ENCODE results near the gene DRICH1. TPM values are rescaled to one million over a fixed set of nuclear protein-coding genes. Genes with fewer than 3 reads are reported as not detected.

Gene DRICH1
- total RNA-seq, 4 donors from 2014 or later = 0.48 to 7.8 (median 0.82) TPM; not detected in 1

- no peak for TF ChIP-seq CTCF (IDR thresholded peaks at IDR 0.05)
- no peak for TF ChIP-seq POLR2AphosphoS5 (IDR thresholded peaks at IDR 0.05)
- TF ChIP-seq EP300 (IDR thresholded peaks at IDR 0.05; ENCODE audit: low read depth) = no peak
- TF ChIP-seq POLR2A (IDR thresholded peaks at IDR 0.05) = no peak
- Histone ChIP-seq H3K9me3 (no peaks in the 10 kb centered on the region), H3K4me3 (no peak overlapping the region), H3K36me3 (no peaks in the 10 kb centered on the region), H3K27ac (no peak overlapping the region), H3K27me3 (no peaks in the 10 kb centered on the region), H3K4me1 (no peaks in the 10 kb centered on the region)
- WGBS, 2 donors (ENCODE audit: low coverage in 1 of 2) = 66 to 68% methylated on average over 6 to 7 of the region's 7 CpGs
- intact Hi-C loops (cut with DNase I; ENCODE audit: low total_unique reads) = no loop called here
- DNase-seq = no peak
- in situ Hi-C loops (cut with MboI; ENCODE audit: low pct_ligation_motif_present in 1 of 4, low pct_unique_long_range_greater_than_20kb in 1 of 4, low sequenced_read_pairs in 3 of 4) = no loop called here
These were observed 18.7 kb downstream of the DRICH1 start for GRCh38 chr22:23613193-23613972.

GRCh38 chr22:23609983-23610781 is 21.9 kb downstream of the DRICH1 start:
- in situ Hi-C loops (cut with MboI; ENCODE audit: low pct_ligation_motif_present in 1 of 4, low pct_unique_long_range_greater_than_20kb in 1 of 4, low sequenced_read_pairs in 3 of 4) = no loop called here

GRCh38 chr22:23608583-23608982 is 23.5 kb downstream of the DRICH1 start:
- in situ Hi-C loops (cut with MboI; ENCODE audit: low pct_ligation_motif_present in 1 of 4, low pct_unique_long_range_greater_than_20kb in 1 of 4, low sequenced_read_pairs in 3 of 4) (no loop called here), intact Hi-C loops (cut with DNase I; ENCODE audit: low total_unique reads) (no loop called here)
- Histone ChIP-seq H3K4me1 (no peaks in the 10 kb centered on the region), H3K36me3 (no peaks in the 10 kb centered on the region), H3K9me3 (no peaks in the 10 kb centered on the region), H3K27me3 (no peaks in the 10 kb centered on the region), H3K27ac (no peak overlapping the region), H3K4me3 (no peak overlapping the region)
- DNase-seq = no peak
- TF ChIP-seq CTCF (IDR thresholded peaks at IDR 0.05) (no peak), EP300 (IDR thresholded peaks at IDR 0.05; ENCODE audit: low read depth) (no peak), POLR2AphosphoS5 (IDR thresholded peaks at IDR 0.05) (no peak), POLR2A (IDR thresholded peaks at IDR 0.05) (no peak)
- WGBS, 2 donors (ENCODE audit: low coverage in 1 of 2) = 84% methylated on average over 6 of the region's 6 CpGs; no CpG with 5 or more reads in 1 of the 2 donors

More at GRCh38 chr22:23609983-23610781, 21.9 kb downstream of the DRICH1 start:
- H3K27me3 ChIP-seq = no peaks in the 10 kb centered on the region
- H3K27ac ChIP-seq = no peak overlapping the region
- no peak overlapping the region for H3K4me3 ChIP-seq
- no peaks in the 10 kb centered on the region for H3K4me1 ChIP-seq
- intact Hi-C loops (cut with DNase I; ENCODE audit: low total_unique reads) = no loop called here
- no peaks in the 10 kb centered on the region for H3K9me3 ChIP-seq
- TF ChIP-seq POLR2A (IDR thresholded peaks at IDR 0.05) (no peak), CTCF (IDR thresholded peaks at IDR 0.05) (no peak), POLR2AphosphoS5 (IDR thresholded peaks at IDR 0.05) (no peak), EP300 (IDR thresholded peaks at IDR 0.05; ENCODE audit: low read depth) (no peak)
- WGBS, 2 donors (ENCODE audit: low coverage in 1 of 2) = 74 to 80% methylated on average over 5 to 12 of the region's 12 CpGs
- H3K36me3 ChIP-seq = no peaks in the 10 kb centered on the region
- DNase-seq = no peak
